SIG-M5 treated with dmso at 0.1 percent for 504 hours (cell line): ENCODE data around the gene GRIK3.
"Not testable (repeated sequence)": the region's sequence is repeated elsewhere in the genome, so short reads cannot be mapped to it uniquely, and the experiment has no call there.

Experiments used
- DNase-seq: peaks from one replicate; lab custom pipeline; 2025; ENCODE audit not compliant: unreplicated experiment; lab: John Stamatoyannopoulos, UW

Gene GRIK3

GRCh38 chr1:37034121-37035013 is at the start of gene GRIK3:
TSS of gene GRIK3 (minus strand) at chr1:37034515. CDS start at chr1:37034108, 407 bp downstream.
- no peak for DNase-seq

- no peak for DNase-seq
These were observed 49.7 kb upstream of the GRIK3 start for GRCh38 chr1:37084013-37084412.

- no peak for DNase-seq
These were observed 49.3 kb upstream of the GRIK3 start for GRCh38 chr1:37083603-37084002.

DNA sequence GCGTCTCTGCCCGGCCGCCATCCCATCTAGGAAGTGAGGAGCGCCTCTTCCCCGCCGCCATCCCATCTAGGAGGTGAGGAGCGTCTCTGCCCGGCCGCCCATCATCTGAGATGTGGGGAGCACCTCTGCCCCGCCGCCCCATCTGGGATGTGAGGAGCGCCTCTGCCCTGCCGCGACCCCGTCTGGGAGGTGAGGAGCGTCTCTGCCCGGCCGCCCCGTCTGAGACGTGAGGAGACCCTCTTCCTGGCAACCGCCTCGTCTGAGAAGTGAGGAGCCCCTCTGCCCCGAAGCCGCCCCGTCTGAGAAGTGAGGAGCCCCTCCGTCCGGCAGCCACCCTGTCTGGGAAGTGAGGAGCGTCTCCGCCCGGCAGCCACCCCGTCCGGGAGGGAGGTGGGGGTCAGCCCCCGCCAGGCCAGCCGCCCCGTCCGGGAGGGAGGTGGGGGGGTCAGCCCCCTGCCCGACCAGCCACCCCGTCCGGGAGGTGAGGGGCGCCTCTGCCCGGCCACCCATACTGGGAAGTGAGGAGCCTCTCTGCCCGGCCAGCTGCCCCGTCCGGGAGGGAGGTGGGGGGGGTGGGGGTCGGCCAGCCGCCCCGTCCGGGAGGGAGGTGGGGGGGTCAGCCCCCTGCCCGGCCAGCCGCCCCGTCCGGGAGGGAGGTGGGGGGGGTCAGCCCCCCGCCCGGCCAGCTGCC is 46.1 kb upstream of the GRIK3 start:
- not testable (repeated sequence) for DNase-seq

DNA sequence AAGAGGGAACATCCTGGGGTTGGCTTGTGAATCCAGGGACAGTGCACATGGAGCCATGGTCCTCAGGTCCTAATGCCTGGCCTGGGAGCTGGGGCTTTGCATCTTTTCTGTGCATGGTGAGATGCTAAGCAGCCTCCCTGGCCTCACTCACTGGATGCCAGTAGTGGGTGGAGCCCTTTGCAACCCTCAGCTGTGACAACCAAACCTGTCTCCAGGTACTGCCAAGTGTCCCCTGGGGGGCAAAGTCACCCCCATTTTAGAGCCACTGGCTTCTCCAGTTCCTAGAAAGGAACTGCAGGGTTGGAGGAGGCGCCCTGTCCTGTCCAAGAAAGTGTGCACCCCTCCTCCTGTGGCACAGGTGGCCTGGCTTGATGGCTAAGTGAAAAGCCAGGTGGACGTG is 44.6 kb upstream of the GRIK3 start:
- DNase-seq = no peak

DNA sequence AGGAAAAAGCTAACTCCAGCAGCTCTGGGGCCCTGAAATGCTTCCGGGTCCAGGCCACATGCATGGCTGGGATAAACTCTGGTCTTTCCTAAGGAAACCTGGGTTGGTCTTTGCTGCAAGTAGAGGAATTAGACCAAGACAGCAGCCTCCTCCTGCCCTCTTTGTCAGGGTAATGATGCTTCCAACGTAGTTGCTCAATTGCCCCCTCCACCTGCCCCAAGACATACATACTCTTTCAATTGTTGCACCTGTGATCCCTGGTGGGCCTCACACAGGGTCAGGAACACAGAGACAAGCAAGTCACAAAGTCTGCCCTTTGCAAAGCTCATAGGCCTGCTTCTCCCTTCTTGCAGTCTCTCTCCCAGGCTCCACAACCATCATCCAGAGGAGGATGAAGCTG is 41.9 kb upstream of the GRIK3 start:
- no peak for DNase-seq

DNA sequence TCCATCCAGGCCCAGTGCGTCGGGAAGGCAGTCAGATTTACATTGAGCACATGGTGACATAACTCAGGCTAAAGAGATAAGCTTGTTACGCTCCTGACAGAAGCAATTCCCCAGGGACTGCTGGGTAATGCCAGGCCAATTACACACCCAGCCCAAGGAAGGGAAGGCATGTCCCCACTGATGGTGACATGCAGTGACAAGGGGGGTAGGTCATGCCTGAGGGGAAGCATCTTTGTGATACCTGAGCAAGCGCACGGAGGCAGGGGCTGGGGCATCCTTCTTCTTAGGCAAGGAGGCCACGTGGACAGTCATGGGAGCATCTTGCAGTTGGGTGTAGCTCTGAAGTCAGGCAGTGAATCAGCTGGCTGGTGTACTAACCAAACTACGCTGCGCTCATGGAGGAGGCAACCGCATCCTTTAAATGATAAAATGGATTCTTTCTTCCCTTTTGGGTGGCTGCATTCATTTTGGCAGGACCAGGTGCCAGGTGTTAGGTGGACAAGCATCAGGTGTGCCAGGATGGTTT is 39.6 kb upstream of the GRIK3 start:
- DNase-seq = no peak

DNA sequence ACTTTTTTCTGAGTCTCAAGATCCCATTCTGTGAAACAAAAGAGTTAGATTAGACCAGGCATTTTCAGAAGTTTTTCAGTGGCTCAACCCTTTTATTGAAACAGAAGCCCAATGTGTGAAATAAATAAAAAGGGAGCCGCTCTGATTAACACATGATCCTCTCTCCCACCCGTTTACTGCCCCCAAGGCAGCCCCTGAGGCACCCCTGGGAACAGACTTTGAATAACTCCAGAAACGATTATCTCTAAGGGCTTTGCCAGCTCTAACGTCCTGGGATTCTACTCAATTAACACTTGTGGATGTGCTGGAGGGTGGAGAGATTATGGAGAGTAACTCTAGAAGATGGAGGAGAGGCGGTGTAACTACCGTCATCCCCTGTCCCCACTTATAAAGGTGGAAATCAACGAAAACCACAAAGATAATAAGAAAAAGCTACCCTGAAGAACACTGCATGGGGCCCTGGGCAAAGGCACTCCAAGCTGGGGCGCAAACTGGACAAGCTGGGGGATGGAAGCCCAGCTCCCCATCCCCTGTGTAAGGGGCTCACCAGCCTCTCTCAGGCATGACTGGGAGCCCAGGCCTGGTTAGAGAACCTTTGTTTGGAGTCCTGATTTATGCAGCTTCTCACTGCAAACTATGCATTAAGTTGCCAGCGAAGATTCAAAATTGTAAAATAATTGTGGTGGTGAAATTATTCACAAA is 39.0 kb upstream of the GRIK3 start:
- no peak for DNase-seq

- no peak for DNase-seq
These were observed 37.5 kb upstream of the GRIK3 start for GRCh38 chr1:37071829-37072228.

DNA sequence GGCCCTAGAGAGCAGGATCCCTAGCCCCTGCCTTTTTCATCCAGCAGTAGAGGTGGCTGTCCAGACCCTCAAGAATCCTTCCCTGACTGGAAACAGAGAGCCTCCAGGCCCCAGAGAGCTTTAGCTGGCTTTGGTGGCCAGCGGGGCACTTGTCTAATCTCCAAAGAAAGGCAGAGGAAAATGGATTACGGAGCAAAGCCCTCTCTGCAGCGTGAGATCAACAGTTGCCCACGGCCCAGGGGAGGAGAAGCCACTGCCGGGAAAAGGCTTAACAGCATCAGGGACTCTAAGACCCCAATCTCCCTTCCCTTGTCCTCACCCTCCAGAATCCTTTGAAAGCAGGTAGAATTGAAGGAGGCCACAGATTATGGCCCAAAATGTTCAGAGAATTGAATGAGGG is 35.8 kb upstream of the GRIK3 start:
- no peak for DNase-seq

- DNase-seq = no peak
These were observed 35.1 kb upstream of the GRIK3 start for GRCh38 chr1:37069406-37069805.

- DNase-seq = no peak
These were observed 34.6 kb upstream of the GRIK3 start for GRCh38 chr1:37068897-37069296.

- no peak for DNase-seq
These were observed 33.9 kb upstream of the GRIK3 start for GRCh38 chr1:37068260-37068659.

- no peak for DNase-seq
These were observed 29.7 kb upstream of the GRIK3 start for GRCh38 chr1:37064039-37064438.

- no peak for DNase-seq
These were observed 25.0 kb upstream of the GRIK3 start for GRCh38 chr1:37059346-37059745.

DNA sequence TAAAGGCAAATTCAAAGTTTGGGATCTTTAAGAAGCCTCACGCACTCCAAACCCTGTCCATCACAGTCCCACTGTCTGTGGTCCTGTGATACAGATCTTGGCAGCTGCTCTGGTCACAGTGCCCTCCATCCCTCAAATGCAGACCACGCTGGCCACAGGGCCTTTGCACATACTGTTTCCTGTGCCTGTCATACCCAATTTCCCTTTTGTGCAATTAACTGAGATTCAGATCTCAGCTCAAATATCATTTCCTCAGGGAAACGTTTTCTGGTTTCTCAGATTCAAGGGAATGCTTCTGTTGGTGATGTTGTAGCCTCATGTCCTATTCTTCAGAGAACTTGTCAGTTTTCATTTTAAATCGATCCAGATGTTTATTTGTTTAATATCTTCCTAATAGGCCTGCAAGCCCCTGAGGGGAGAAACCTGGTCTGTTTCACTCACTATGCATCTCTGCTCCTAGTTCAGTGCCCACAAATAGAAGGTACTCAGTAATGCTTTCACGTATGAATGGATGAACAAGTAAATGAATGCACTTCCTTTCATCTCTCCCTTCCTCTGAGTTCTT is 24.2 kb upstream of the GRIK3 start:
- DNase-seq = no peak

GRCh38 chr1:37056325-37056724 is 22.0 kb upstream of the GRIK3 start:
- DNase-seq = no peak

DNA sequence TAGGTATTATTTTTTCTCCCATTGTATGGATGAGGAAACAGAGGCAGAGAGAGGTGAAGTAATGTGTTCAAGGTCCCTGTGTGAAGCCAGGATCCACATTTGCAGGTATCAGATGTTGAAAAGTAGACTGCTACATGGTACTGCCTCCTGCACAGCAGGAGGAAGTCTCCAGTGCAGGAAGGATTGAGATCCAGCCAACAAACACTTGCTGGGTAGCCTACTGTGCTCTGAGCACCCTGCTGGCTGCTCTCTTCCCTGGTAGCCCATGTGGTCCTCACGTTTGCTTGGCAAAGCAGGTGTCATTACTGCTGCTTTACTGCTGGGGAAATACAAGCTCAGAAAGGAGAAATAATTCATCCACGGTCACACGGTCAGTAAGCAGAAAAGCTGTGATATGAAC is 21.3 kb upstream of the GRIK3 start:
- DNase-seq = no peak

DNA sequence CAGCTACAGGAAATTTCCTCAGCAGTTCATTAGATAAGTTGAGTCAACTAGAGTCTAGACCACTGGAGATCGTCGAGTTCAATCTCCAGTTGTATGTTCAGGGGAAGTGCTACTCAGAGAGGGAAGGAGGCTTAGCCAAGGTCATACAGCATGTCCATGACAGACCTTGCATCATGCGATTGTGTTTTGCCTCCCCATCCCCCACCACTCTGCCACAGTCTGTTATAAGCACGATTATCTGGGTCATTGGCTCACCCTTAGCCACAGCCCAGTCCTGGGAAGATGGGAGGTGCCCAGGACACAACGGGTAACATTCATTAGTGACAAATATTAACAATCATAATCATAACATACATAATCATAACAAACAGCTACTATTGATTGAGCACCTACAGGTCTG is 18.9 kb upstream of the GRIK3 start:
- no peak for DNase-seq

- no peak for DNase-seq
These were observed 17.8 kb upstream of the GRIK3 start for GRCh38 chr1:37052120-37052519.

- no peak for DNase-seq
These were observed 17.0 kb upstream of the GRIK3 start for GRCh38 chr1:37051346-37051745.
